ENCODE data around the gene MUC3A. TPM values are rescaled to one million over a fixed set of nuclear protein-coding genes. Genes with fewer than 3 reads are reported as not detected.
"Not testable (repeated sequence)": the region's sequence is repeated elsewhere in the genome, so short reads cannot be mapped to it uniquely, and the experiment has no call there.

Gene MUC3A
- total RNA-seq, 4 donors from 2014 or later: 0.31 TPM; not detected in 3

GRCh38 chr7:100975371-100975821 is 26.1 kb downstream of the MUC3A start:
- TF ChIP-seq EP300 (IDR thresholded peaks at IDR 0.05): no peak
- TF ChIP-seq CTCF (IDR thresholded peaks at IDR 0.05): no peak
- no peak for TF ChIP-seq POLR2AphosphoS5 (IDR thresholded peaks at IDR 0.05)
- no peak for TF ChIP-seq POLR2A (IDR thresholded peaks at IDR 0.05)
- Histone ChIP-seq H3K27me3 (peaks cover 40% of the 10 kb centered on the region), H3K27ac (no peak overlapping the region), H3K36me3 (no peaks in the 10 kb centered on the region), H3K4me1 (no peaks in the 10 kb centered on the region), H3K9me3 (peaks cover 0 to 7% (median 0%) of the 10 kb centered on the region in 3 donors), H3K4me3 (no peak overlapping the region)
- WGBS, 2 donors (ENCODE audit: low coverage in 1 of 2): 38 to 44% methylated on average over 2 to 3 of the region's 3 CpGs
- ATAC-seq: no peak

GRCh38 chr7:100978300-100978699 is 29.0 kb downstream of the MUC3A start:
- peaks cover 0 to 7% (median 0%) of the 10 kb centered on the region in 3 donors for H3K9me3 ChIP-seq
- no peak for TF ChIP-seq POLR2A (IDR thresholded peaks at IDR 0.05)
- no peak for TF ChIP-seq CTCF (IDR thresholded peaks at IDR 0.05)
- TF ChIP-seq POLR2AphosphoS5 (IDR thresholded peaks at IDR 0.05): no peak
- no peak for TF ChIP-seq EP300 (IDR thresholded peaks at IDR 0.05)
- no peak overlapping the region for H3K4me3 ChIP-seq
- H3K27me3 ChIP-seq: peaks cover 29% of the 10 kb centered on the region
- WGBS, 2 donors (ENCODE audit: low coverage in 1 of 2): 67% methylated on average over 3 of the region's 4 CpGs; no CpG with 5 or more reads in 1 of the 2 donors
- H3K27ac ChIP-seq: no peak overlapping the region
- no peaks in the 10 kb centered on the region for H3K4me1 ChIP-seq
- no peak for ATAC-seq
- no peaks in the 10 kb centered on the region for H3K36me3 ChIP-seq

GRCh38 chr7:100983451-100984187 is 34.3 kb downstream of the MUC3A start:
- no peak overlapping the region for H3K27ac ChIP-seq
- no peak for ATAC-seq
- no peak overlapping the region for H3K4me3 ChIP-seq
- no peaks in the 10 kb centered on the region for H3K4me1 ChIP-seq
- 50 to 59% methylated on average over 4 to 7 of the region's 8 CpGs for WGBS, 2 donors (ENCODE audit: low coverage in 1 of 2)
- no peaks in the 10 kb centered on the region for H3K36me3 ChIP-seq
- peaks cover under 1% of the 10 kb centered on the region for H3K27me3 ChIP-seq
- TF ChIP-seq CTCF (IDR thresholded peaks at IDR 0.05) (no peak), POLR2A (IDR thresholded peaks at IDR 0.05) (no peak), EP300 (IDR thresholded peaks at IDR 0.05) (no peak), POLR2AphosphoS5 (IDR thresholded peaks at IDR 0.05) (no peak)
- no peaks in the 10 kb centered on the region for H3K9me3 ChIP-seq

GRCh38 chr7:100984241-100984918 is 35.0 kb downstream of the MUC3A start:
- not testable (repeated sequence) for H3K4me3 ChIP-seq, H3K4me1 ChIP-seq, H3K27ac ChIP-seq, H3K36me3 ChIP-seq, H3K9me3 ChIP-seq, ATAC-seq, H3K27me3 ChIP-seq
- 72 to 78% methylated on average over 9 to 14 of the region's 14 CpGs for WGBS, 2 donors (ENCODE audit: low coverage in 1 of 2)

GRCh38 chr7:100985033-100985797 is 35.9 kb downstream of the MUC3A start:
- not testable (repeated sequence) for H3K27ac ChIP-seq, ATAC-seq, H3K9me3 ChIP-seq, H3K36me3 ChIP-seq, H3K4me1 ChIP-seq, H3K4me3 ChIP-seq, H3K27me3 ChIP-seq
- 50 to 74% methylated on average over 2 of the region's 4 CpGs for WGBS, 2 donors (ENCODE audit: low coverage in 1 of 2)
